Neural progenitor cell (in vitro differentiated cells): ENCODE data around the gene RHOJ. TPM values are rescaled to one million over a fixed set of nuclear protein-coding genes. Genes with fewer than 3 reads are reported as not detected.

Experiments
- DNase-seq: peaks from one replicate; pipeline ENCODE4 v3.0.0-alpha.2; 2016; ENCODE audit warnings: low spot score
- H2AFZ ChIP-seq: fragments of 200-600 bp; sonication (generic); replicated peaks from 2 replicates; pipeline ENCODE4 v1.6.1; 2016; ENCODE audit warnings: antibody characterized with exemption
- H3F3A ChIP-seq: fragments of 200-600 bp; sonication (generic); 2 replicates; pipeline ENCODE4 v1.6.1; 2016; ENCODE audit warnings: antibody characterized with exemption, low read depth
- H3K27ac ChIP-seq: fragments of 200-600 bp; sonication (generic); 2 replicates; pipeline ENCODE4 v1.5.1; 2016; ENCODE audit warnings: mild to moderate bottlenecking
- H3K27me3 ChIP-seq: fragments of 200-600 bp; sonication (generic); 2 replicates; pipeline ENCODE4 v1.6.1; 2016; ENCODE audit warnings: mild to moderate bottlenecking, moderate library complexity
- H3K36me3 ChIP-seq: fragments of 200-600 bp; sonication (generic); 2 replicates; pipeline ENCODE4 v1.5.1; 2016
- H3K4me1 ChIP-seq: fragments of 200-600 bp; sonication (generic); 2 replicates; pipeline ENCODE4 v1.6.1; 2016; ENCODE audit warnings: mixed run types
- H3K4me2 ChIP-seq: fragments of 200-600 bp; sonication (generic); 2 replicates; pipeline ENCODE4 v1.6.1; 2016
- H3K4me3 ChIP-seq: fragments of 200-600 bp; sonication (generic); 2 replicates; pipeline ENCODE4 v1.5.1; 2016
- H3K79me2 ChIP-seq: fragments of 200-600 bp; sonication (generic); 2 replicates; pipeline ENCODE4 v1.6.1; 2016; ENCODE audit warnings: low read depth
- H3K9ac ChIP-seq: fragments of 200-600 bp; sonication (generic); 2 replicates; pipeline ENCODE4 v1.6.1; 2016
- H3K9me3 ChIP-seq: fragments of 200-600 bp; sonication (generic); 2 replicates; pipeline ENCODE4 v1.5.1; 2016; ENCODE audit warnings: low read depth
- H4K20me1 ChIP-seq: fragments of 200-600 bp; sonication (generic); 2 replicates; pipeline ENCODE4 v1.6.1; 2016; ENCODE audit warnings: low read depth
- H3K27ac Mint-ChIP-seq: 3 replicates; pipeline ENCODE4 v1.8.0; 2021; ENCODE audit warnings: mixed read lengths
- H3K27me3 Mint-ChIP-seq: 2 replicates; pipeline ENCODE4 v1.8.0; 2022; ENCODE audit warnings: low read depth, mild to moderate bottlenecking, inconsistent platforms, moderate library complexity, mixed read lengths; ENCODE audit not compliant: insufficient read depth
- H3K36me3 Mint-ChIP-seq: 3 replicates; pipeline ENCODE4 v1.8.0; 2021; ENCODE audit warnings: mixed read lengths
- H3K4me1 Mint-ChIP-seq: 3 replicates; pipeline ENCODE4 v1.8.0; 2021; ENCODE audit warnings: mixed read lengths
- H3K4me3 Mint-ChIP-seq: 3 replicates; pipeline ENCODE4 v1.8.0; 2021; ENCODE audit warnings: mild to moderate bottlenecking, moderate library complexity, mixed read lengths
- H3K9me3 Mint-ChIP-seq: 3 replicates; pipeline ENCODE4 v1.8.0; 2020; ENCODE audit warnings: mixed read lengths
- CTCF ChIP-seq: fragments of 200-600 bp; sonication (generic); IDR thresholded peaks from 2 replicates; pipeline ENCODE4 v1.5.1; 2017; ENCODE audit warnings: antibody characterized with exemption, mild to moderate bottlenecking
- EZH2 ChIP-seq: fragments of 200-600 bp; sonication (generic); IDR thresholded peaks from 2 replicates; pipeline ENCODE4 v1.6.1; 2017; ENCODE audit warnings: antibody characterized with exemption, mild to moderate bottlenecking, moderate library complexity
- EZH2phosphoT487 ChIP-seq: fragments of 200-600 bp; sonication (generic); IDR thresholded peaks from 2 replicates; pipeline ENCODE4 v1.6.1; 2017; ENCODE audit warnings: antibody characterized with exemption
- total RNA-seq: library from RNA; depleted of rRNA; stranded (reverse); fragments of >200 nt; gene quantifications from 2 replicates; pipeline ENCODE4 v1.2.3, GENCODE V29; 2015; ENCODE audit warnings: low replicate concordance

RHOJ gene
- total RNA-seq, 1 donor from 2014 or later, result not detected

- Histone ChIP-seq H3K4me2 (no peak overlapping the region), H2AFZ (no peak overlapping the region), H4K20me1 (no peaks in the 10 kb centered on the region), H3K4me3 (no peak overlapping the region), H3K9ac (no peak overlapping the region), H3F3A (peaks cover 7% of the 10 kb centered on the region), H3K79me2 (no peaks in the 10 kb centered on the region), H3K27me3 (no peaks in the 10 kb centered on the region), H3K4me1 (peaks cover 8% of the 10 kb centered on the region), H3K36me3 (no peaks in the 10 kb centered on the region), H3K9me3 (no peaks in the 10 kb centered on the region), H3K27ac (no peak overlapping the region)
- Mint-ChIP-seq H3K4me1 (peaks cover 6% of the 10 kb centered on the region), H3K4me3 (no peak overlapping the region), H3K27ac (no peak overlapping the region), H3K36me3 (peaks cover 4% of the 10 kb centered on the region), H3K9me3 (no peaks in the 10 kb centered on the region), H3K27me3 (no peaks in the 10 kb centered on the region)
- TF ChIP-seq CTCF, result no peak
- no peak for TF ChIP-seq EZH2phosphoT487
- TF ChIP-seq EZH2, result no peak
- no peak for DNase-seq
Measured at GRCh38 chr14:63209160-63209559, 4.9 kb downstream of the RHOJ start.

GRCh38 chr14:63210812-63211211 lies 6.6 kb downstream of the RHOJ start:
- Histone ChIP-seq H3K4me1 (no peaks in the 10 kb centered on the region), H3K4me2 (no peak overlapping the region), H3K36me3 (no peaks in the 10 kb centered on the region), H3F3A (no peaks in the 10 kb centered on the region), H3K79me2 (no peaks in the 10 kb centered on the region), H3K27ac (no peak overlapping the region), H4K20me1 (no peaks in the 10 kb centered on the region), H2AFZ (no peak overlapping the region), H3K27me3 (no peaks in the 10 kb centered on the region), H3K9ac (no peak overlapping the region), H3K9me3 (no peaks in the 10 kb centered on the region), H3K4me3 (no peak overlapping the region)
- TF ChIP-seq EZH2phosphoT487 (no peak), CTCF (no peak), EZH2 (no peak)
- Mint-ChIP-seq H3K36me3 (peaks cover 6% of the 10 kb centered on the region), H3K27me3 (no peaks in the 10 kb centered on the region), H3K4me1 (peaks cover 3% of the 10 kb centered on the region), H3K9me3 (no peaks in the 10 kb centered on the region), H3K27ac (no peak overlapping the region), H3K4me3 (no peak overlapping the region)
- DNase-seq, result no peak

GRCh38 chr14:63212209-63212608 lies 8.0 kb downstream of the RHOJ start:
- no peaks in the 10 kb centered on the region for H3K9me3 ChIP-seq
- peak; percentile 50 for TF ChIP-seq CTCF
- TF ChIP-seq EZH2phosphoT487, result no peak
- no peak overlapping the region for H2AFZ ChIP-seq
- H3K9me3 Mint-ChIP-seq, result no peaks in the 10 kb centered on the region
- no peaks in the 10 kb centered on the region for H3K27me3 ChIP-seq
- peak; percentile 20 for DNase-seq
- no peaks in the 10 kb centered on the region for H3K79me2 ChIP-seq
- no peak overlapping the region for H3K4me2 ChIP-seq
- H3K4me3 Mint-ChIP-seq, result no peak overlapping the region
- H4K20me1 ChIP-seq, result no peaks in the 10 kb centered on the region
- peaks cover 6% of the 10 kb centered on the region for H3K36me3 Mint-ChIP-seq
- no peak overlapping the region for H3K4me3 ChIP-seq
- no peak overlapping the region for H3K9ac ChIP-seq
- no peak overlapping the region for H3K27ac ChIP-seq
- H3K4me1 ChIP-seq, result no peaks in the 10 kb centered on the region
- no peak overlapping the region for H3K27ac Mint-ChIP-seq
- H3K36me3 ChIP-seq, result no peaks in the 10 kb centered on the region
- H3F3A ChIP-seq, result no peaks in the 10 kb centered on the region
- H3K4me1 Mint-ChIP-seq, result no peaks in the 10 kb centered on the region
- H3K27me3 Mint-ChIP-seq, result peaks cover 2% of the 10 kb centered on the region
